Adrenal gland (tissue), 5 donors: ENCODE data around the gene DGCR8.

Source experiments
- CTCF ChIP-seq, 6 experiments: fragments of 450-650 bp in 4 of 6; fragments of 200-600 bp in 2 of 6; sonication (generic) in 1 of 6; IDR thresholded peaks; 1 replicate in 5 of 6; 2 replicates in 1 of 6; pipeline versions ENCODE4 v1.5.1 to v1.8.0; 2016 to 2021; ENCODE audit warnings: antibody characterized with exemption in 6 of 6, mild to moderate bottlenecking in 2 of 6, moderate library complexity in 1 of 6
- POLR2A ChIP-seq, 2 donors: fragments of 450-650 bp; IDR thresholded peaks; one replicate each; pipeline ENCODE4 v1.6.1; 2017; ENCODE audit warnings: antibody characterized with exemption in 2 of 2, mild to moderate bottlenecking in 2 of 2, moderate library complexity in 1 of 2
- donor health status: DM: no; HTN: no; CAD: no.

GRCh38 chr22:20092477-20092854, 12.4 kb downstream of the DGCR8 start:
- TF ChIP-seq CTCF (IDR thresholded peaks at IDR 0.05) (no peak), POLR2A (IDR thresholded peaks at IDR 0.05) (no peak)
